HEK293 (cell line): Measurements from ENCODE around the gene SNAP23.

Experiments used
- ATF2 ChIP-seq: fragments of 450-650 bp; formaldehyde crosslinking; IDR thresholded peaks from 2 replicates; pipeline ENCODE4 v1.5.1; 2016; ENCODE audit warnings: missing biosample characterization, missing genetic modification characterization, low read depth
- KLF9 ChIP-seq: fragments of 450-650 bp; formaldehyde crosslinking; IDR thresholded peaks from 2 replicates; pipeline ENCODE4 v1.5.1; 2016; ENCODE audit warnings: missing biosample characterization, missing genetic modification characterization, low read depth
- PBX3 ChIP-seq: sonication (generic); formaldehyde crosslinking; IDR thresholded peaks from 2 replicates; pipeline ENCODE4 v1.8.1; 2022; ENCODE audit warnings: mild to moderate bottlenecking, moderate library complexity, missing genetic modification reagents
- PRDM10 ChIP-seq: fragments of 450-650 bp; formaldehyde crosslinking; IDR thresholded peaks from 2 replicates; pipeline ENCODE4 v1.5.1; 2016; ENCODE audit warnings: missing biosample characterization, missing genetic modification characterization
- TSHZ1 ChIP-seq: fragments of 450-650 bp; formaldehyde crosslinking; IDR thresholded peaks from 2 replicates; pipeline ENCODE4 v1.5.1; 2016; ENCODE audit warnings: missing biosample characterization, missing genetic modification characterization, borderline replicate concordance
- YY1 ChIP-seq: fragments of 450-650 bp; formaldehyde crosslinking; IDR thresholded peaks from 2 replicates; pipeline ENCODE4 v1.5.1; 2018; ENCODE audit warnings: missing biosample characterization, missing genetic modification characterization
- ZBTB17 ChIP-seq: fragments of 450-650 bp; formaldehyde crosslinking; IDR thresholded peaks from 2 replicates; pipeline ENCODE4 v1.5.1; 2016; ENCODE audit warnings: missing biosample characterization, missing genetic modification characterization
- ZBTB44 ChIP-seq: fragments of 450-650 bp; IDR thresholded peaks from 2 replicates; pipeline ENCODE4 v1.5.1; 2018; ENCODE audit warnings: missing biosample characterization, mild to moderate bottlenecking, missing genetic modification characterization
- ZNF121 ChIP-seq: fragments of 450-650 bp; formaldehyde crosslinking; IDR thresholded peaks from 2 replicates; pipeline ENCODE4 v1.5.1; 2016; ENCODE audit warnings: missing biosample characterization, missing genetic modification characterization
- ZNF133 ChIP-seq: fragments of 450-650 bp; formaldehyde crosslinking; IDR thresholded peaks from 2 replicates; pipeline ENCODE4 v1.5.1; 2016; ENCODE audit warnings: missing biosample characterization, missing genetic modification characterization
- ZNF211 ChIP-seq: fragments of 450-650 bp; formaldehyde crosslinking; IDR thresholded peaks from 2 replicates; pipeline ENCODE4 v1.5.1; 2016; ENCODE audit warnings: low read depth, missing biosample characterization, missing genetic modification characterization
- ZNF266 ChIP-seq: fragments of 450-650 bp; formaldehyde crosslinking; IDR thresholded peaks from 2 replicates; pipeline ENCODE4 v1.5.1; 2016; ENCODE audit warnings: missing biosample characterization, missing genetic modification characterization, low read depth
- ZNF280C ChIP-seq: fragments of 450-650 bp; formaldehyde crosslinking; IDR thresholded peaks from 2 replicates; pipeline ENCODE4 v1.5.1; 2016; ENCODE audit warnings: missing biosample characterization, missing genetic modification characterization
- ZNF362 ChIP-seq: fragments of 450-650 bp; formaldehyde crosslinking; IDR thresholded peaks from 2 replicates; pipeline ENCODE4 v1.5.1; 2016; ENCODE audit warnings: missing biosample characterization, missing genetic modification characterization
- ZNF366 ChIP-seq: fragments of 450-650 bp; formaldehyde crosslinking; conservative IDR thresholded peaks from 2 replicates; pipeline ENCODE4 v1.5.1; 2016; ENCODE audit warnings: missing biosample characterization, missing genetic modification characterization
- ZNF37A ChIP-seq: fragments of 450-650 bp; IDR thresholded peaks from 2 replicates; pipeline ENCODE4 v1.5.1; 2018; ENCODE audit warnings: missing biosample characterization, missing genetic modification characterization
- ZNF394 ChIP-seq: fragments of 450-650 bp; formaldehyde crosslinking; IDR thresholded peaks from 2 replicates; pipeline ENCODE4 v1.5.1; 2016; ENCODE audit warnings: missing biosample characterization, missing genetic modification characterization, mild to moderate bottlenecking, moderate library complexity, borderline replicate concordance
- ZNF433 ChIP-seq: fragments of 450-650 bp; formaldehyde crosslinking; IDR thresholded peaks from 2 replicates; pipeline ENCODE4 v1.5.1; 2016; ENCODE audit warnings: missing biosample characterization, missing genetic modification characterization, low read depth
- ZNF645 ChIP-seq: fragments of 450-650 bp; formaldehyde crosslinking; IDR thresholded peaks from 2 replicates; pipeline ENCODE4; 2016; ENCODE audit warnings: missing biosample characterization, missing genetic modification characterization
- ZNF677 ChIP-seq: fragments of 450-650 bp; IDR thresholded peaks from 2 replicates; pipeline ENCODE4 v1.5.0; 2018; ENCODE audit warnings: missing biosample characterization, mild to moderate bottlenecking, missing genetic modification characterization, moderate library complexity
- ZNF843 ChIP-seq: fragments of 450-650 bp; formaldehyde crosslinking; IDR thresholded peaks from 2 replicates; pipeline ENCODE4 v1.5.1; 2016; ENCODE audit warnings: missing biosample characterization, missing genetic modification characterization
- ZSCAN4 ChIP-seq: fragments of 450-650 bp; formaldehyde crosslinking; IDR thresholded peaks from 2 replicates; pipeline ENCODE4 v1.5.1; 2017; ENCODE audit warnings: missing biosample characterization, missing genetic modification characterization

The SNAP23 gene

GRCh38 chr15:42581272-42581730, 85.9 kb downstream of the SNAP23 start (continued):
- no peak for TF ChIP-seq ATF2 (tag by site-specific recombination)
- TF ChIP-seq KLF9 (tag by site-specific recombination) = no peak
- TF ChIP-seq ZNF133 (tag by site-specific recombination) = no peak
- no peak for TF ChIP-seq ZNF677 (tag by site-specific recombination)
- no peak for TF ChIP-seq ZNF362 (tag by site-specific recombination)
- no peak for TF ChIP-seq ZBTB44 (tag by site-specific recombination)
- TF ChIP-seq ZNF366 (tag by site-specific recombination) = no peak
- TF ChIP-seq ZNF37A (tag by site-specific recombination) = no peak
- no peak for TF ChIP-seq PBX3 (CRISPR knock-in tag)
- no peak for TF ChIP-seq ZNF433 (tag by site-specific recombination)
- TF ChIP-seq YY1 = no peak
- no peak for TF ChIP-seq ZNF266 (tag by site-specific recombination)
- TF ChIP-seq TSHZ1 (tag by site-specific recombination) = no peak
- TF ChIP-seq PRDM10 (tag by site-specific recombination) = peak; percentile 44
- TF ChIP-seq ZBTB17 (tag by site-specific recombination) = peak; percentile 88
- TF ChIP-seq ZNF280C (tag by site-specific recombination) = no peak
- TF ChIP-seq ZNF211 = no peak
- TF ChIP-seq ZSCAN4 = no peak
- no peak for TF ChIP-seq ZNF843 (tag by site-specific recombination)
- TF ChIP-seq ZNF121 = no peak
- no peak for TF ChIP-seq ZNF394
- no peak for TF ChIP-seq ZNF645 (tag by site-specific recombination)
